NCI-H1105 treated with DMSO at 0.1 percent for 48 hours (cell line): ENCODE measurements around the gene BPIFB2.
"Not testable (repeated sequence)": the region's sequence is repeated elsewhere in the genome, so short reads cannot be mapped to it uniquely, and the experiment has no call there.

ENCODE experiments used
- DNase-seq: peaks from one replicate; lab custom pipeline; 2025; lab: John Stamatoyannopoulos, UW

The BPIFB2 gene

GRCh38 chr20:33042983-33043730 is 35.7 kb downstream of the BPIFB2 start:
- no peak for DNase-seq

DNA sequence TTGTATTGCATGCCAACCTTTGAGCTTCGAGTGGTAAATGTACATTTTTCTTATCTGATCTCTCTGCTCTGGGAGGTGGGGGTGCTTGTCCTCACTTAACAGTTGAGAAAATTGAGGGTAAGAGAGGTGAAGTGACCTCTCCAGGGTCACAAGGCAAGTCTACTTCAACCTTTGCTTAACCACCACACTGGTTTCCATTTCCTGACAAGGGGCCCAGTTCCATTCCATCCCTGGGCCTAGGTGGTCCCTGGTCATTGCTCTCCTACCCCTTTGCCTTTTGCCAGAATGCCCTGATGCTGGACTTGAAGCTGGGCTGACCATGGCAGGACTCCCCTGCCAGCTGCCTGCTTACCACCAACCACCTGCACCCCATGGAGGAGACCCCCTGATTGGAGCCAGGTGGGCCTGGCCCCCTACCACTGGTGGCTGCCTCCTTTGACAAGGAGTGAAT is 36.3 kb downstream of the BPIFB2 start:
- DNase-seq = no peak

- DNase-seq = not testable (repeated sequence)
Measured at GRCh38 chr20:33045129-33045721, 37.7 kb downstream of the BPIFB2 start.

DNA sequence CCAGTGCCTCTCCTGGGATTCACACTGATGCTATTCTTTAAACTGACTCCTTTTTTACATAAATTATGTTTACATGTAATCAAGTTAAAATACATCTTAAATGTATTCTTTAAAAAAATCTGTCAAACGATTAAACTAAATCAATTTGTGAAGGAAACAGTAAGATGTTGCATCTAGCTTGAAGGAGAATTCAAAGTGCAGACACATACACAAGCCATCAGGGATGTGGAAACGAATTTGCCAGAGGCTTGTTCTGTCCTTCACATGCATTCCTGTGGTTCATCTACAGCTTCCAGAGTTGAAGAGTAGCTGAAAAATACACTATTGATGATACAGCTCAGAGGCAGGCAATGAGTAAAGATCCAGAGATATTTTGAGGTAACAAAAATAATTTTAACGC is 38.9 kb downstream of the BPIFB2 start:
- DNase-seq = no peak

DNA sequence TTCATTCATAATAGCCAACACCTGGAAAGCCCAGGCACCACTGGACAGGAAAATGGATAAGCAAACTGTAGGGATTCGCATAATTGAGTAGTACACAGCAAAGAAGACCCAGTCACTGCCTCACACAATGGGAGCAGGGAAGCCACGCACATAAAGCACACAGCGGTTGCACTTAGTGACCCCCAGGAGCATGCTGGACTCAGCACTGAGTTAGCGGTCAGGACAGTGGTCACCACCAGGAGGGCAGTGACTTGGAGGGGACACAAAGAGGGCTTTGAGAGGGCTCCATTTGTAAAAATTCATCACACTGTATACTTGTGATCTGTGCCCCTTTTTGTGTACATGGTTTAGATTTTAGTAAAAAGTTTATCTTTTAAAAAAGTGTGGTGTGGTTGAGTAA is 43.8 kb downstream of the BPIFB2 start:
- DNase-seq = no peak

DNA sequence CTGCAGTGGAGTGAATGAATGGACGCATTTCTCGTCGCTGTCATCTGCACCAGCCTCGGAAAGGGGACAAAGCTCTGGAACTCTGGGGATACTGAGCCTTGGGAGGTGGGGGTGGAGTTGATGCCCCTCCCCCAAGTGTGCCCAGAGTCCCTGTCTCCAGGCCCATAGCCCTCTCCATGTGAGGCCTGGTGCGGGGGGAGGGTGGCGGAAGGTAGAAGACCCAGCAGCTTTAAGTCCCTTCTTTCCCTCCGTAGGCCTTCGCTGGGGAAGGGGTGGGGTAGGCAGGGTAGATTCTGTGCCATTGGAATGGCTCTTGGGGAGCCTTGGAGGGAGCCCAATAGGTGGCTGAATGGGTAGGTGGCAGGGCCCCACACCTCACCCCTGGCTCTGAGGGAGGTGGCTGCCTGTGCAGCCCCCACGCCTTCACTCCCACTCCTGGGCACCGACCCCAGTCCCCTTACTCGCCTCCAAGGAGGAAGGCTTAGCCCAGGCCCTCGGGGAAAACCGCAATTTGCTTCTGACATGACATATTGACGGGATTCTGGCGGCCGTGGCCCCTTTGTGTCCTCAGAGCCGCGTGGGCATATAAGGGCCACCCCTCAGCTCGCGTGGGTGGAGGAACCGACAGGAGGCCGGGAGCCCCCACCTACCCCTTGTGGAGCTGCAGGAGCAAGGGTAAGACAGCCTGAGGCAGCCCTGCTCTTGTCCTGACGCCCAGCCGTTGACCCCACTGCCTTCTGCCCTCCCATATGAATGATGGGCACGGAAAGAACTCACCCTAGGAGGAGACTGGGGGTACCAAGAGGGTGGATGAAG is 46.0 kb downstream of the BPIFB2 start, which contains the start of gene BPIFB3:
BPIFB3 (plus strand) TSS at position 613 of the 816 bp plus-strand sequence. CDS start 1,533 bp downstream, outside the sequence.
- no peak for DNase-seq

- no peak for DNase-seq
Measured at GRCh38 chr20:33054381-33054780, 46.9 kb downstream of the BPIFB2 start.

DNA sequence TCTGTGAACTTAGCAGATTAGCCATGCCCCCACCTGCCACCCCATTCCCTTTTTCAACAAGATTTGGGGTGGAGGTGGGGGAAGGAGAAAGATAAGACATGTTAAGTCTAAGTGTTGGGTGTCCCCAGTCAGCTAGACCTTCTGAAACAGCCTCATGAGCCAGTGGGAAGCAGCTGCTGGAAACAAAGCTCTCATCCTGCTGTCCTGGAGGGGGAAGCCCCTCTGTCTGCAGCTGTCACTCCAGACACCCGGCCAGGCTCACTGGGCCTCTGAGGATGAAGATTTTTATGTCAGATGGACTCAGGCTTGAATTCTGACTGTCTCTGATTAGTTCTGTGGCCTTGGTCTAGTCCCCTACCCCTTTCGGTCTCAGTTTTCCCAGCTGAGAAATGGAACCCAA is 47.3 kb downstream of the BPIFB2 start:
- DNase-seq = no peak

GRCh38 chr20:33059136-33059535 is 51.6 kb downstream of the BPIFB2 start:
- no peak for DNase-seq

DNA sequence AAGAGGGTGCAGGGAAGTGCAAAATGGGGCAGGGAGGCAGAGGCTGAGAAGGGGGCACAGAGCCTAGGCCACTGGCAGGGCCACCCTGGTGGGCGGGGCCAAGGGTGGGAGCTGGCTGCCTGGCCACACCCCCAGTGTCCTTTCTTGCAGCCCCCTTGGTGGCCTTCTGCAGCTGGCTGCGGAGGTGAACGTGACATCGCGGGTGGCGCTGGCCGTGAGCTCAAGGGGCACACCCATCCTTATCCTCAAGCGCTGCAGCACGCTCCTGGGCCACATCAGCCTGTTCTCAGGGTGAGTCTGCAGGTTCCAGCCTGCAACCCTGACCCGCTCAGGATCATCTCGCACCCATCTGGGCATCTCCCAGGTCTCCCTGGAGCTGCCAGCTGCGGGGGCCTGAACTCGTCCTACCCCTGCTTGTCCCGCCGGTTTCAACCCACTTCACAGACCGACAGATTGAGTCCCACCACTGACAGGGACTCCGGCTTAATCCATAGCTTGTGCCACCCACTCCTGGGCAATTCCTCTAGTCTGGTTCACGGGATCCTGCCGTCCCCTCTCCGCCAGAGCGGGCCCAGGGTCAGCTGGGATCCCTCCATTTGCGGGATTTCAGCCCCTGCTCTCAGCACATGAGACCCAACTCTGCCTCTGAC is 52.4 kb downstream of the BPIFB2 start:
- DNase-seq = no peak

DNA sequence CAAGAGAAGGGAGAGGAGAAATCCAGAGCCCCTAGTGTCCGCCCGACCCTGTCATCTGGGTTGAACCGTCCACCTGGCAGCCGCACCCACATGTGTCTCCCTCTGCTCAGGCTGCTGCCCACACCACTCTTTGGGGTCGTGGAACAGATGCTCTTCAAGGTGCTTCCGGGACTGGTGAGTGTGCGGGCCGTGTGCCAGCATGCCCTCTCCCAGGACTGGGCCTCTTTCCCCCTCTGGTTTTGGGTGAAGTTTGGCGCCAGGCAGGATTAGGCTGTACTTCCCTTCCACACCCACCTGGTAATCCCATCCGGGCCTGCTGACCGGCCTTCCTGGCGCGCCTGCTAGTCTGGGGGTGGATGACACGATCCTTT is 54.1 kb downstream of the BPIFB2 start:
- DNase-seq = no peak

DNA sequence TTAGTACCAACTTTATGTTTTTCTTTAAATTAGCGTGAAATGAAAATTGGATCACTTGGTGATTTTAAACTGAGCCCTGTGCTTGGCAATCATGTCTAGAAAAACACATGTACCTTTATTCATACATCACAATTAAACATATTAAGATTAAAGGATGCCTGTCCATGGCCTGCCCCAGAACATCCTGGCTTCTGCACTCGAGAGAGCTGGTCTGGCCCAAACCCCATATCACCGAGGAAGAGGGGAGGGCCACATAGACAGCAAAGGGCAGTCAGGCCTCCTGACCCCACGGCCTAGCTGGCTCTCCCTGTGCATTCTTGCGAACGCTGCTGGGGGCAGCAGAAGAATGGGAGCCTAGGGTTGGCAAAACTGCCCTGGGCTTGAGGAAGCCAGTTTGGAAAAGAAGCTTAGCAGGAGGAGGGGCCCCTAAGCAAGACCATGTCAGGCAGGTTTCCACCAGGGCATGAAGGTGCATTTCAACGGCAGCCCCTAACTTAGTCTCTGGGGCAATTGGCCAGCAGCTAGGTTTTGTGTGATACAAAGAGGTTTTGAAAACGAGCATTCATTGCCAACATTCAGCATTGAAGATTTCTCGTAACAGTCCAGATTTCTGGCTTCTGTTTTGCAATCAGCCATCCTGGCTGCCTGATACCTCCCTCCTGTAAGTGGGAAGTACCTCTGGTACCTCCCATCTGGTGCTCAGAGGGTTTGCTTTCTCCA is 54.8 kb downstream of the BPIFB2 start:
- DNase-seq = no peak

DNA sequence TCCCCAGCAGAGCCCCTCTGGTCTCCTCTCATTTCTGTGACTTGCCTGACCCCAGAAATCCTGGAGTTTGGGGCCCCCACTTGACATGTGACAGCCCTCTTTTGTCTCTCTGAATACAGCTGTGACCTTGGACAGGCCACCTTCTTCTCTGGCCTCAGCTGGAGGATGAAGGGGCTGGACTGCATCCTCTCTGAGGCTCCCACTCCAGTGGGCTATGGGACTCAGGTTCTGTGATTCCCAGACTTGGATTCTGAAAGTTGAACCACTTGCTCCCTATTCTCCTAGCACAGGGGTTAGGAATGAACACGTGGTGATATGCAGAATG is 55.3 kb downstream of the BPIFB2 start:
- no peak for DNase-seq

- DNase-seq = no peak
Measured at GRCh38 chr20:33063271-33063670, 55.8 kb downstream of the BPIFB2 start.

DNA sequence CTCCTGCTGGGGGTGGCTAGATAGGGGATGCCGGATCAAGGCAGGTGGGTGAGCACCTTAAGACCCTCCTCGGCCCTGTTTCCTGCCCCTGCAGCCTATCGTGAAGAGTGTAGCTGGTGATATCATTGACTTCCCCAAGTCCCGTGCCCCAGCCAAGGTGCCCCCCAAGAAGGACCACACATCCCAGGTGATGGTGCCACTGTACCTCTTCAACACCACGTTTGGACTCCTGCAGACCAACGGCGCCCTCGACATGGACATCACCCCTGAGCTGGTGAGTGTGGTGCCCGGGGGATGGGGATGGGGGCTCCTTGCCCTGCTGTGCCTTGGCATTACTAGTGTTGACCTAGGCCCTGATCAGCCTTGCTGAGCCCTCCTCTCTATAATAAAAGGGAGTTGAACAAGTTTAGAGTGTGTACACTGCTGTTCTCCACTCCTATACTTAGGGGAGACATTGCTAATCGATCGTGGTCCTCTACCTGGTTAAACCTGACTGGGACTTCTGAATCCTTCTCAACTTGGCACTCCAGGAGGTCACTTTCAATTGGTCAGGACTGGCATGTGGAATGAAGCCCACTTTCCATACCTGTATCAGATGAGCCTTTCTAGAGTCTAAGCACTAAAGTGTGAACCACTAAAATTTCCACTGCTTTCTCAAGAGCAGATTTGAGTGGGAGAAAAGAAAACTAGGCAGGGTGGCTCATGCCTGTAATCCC is 57.2 kb downstream of the BPIFB2 start:
- DNase-seq = no peak

DNA sequence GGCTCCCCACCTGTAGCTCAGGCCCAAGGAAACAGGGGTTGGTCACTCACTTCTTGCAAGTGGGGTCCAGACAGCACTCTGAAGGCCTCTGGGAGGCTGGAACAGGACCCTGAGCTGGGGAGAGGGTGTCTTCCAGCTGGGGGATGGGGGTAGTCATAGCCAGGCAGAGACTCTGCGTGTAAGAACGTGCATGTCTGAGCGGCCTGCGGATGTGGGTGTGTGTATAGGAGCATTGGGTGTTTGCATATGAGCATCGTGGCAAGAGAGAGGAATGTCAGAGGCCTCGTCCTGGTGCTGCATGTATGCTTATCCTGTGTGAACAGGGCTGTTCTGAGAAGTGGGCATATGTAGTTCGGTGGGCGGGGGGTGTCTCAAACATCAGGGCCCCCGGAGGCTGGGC is 58.3 kb downstream of the BPIFB2 start:
- no peak for DNase-seq

DNA sequence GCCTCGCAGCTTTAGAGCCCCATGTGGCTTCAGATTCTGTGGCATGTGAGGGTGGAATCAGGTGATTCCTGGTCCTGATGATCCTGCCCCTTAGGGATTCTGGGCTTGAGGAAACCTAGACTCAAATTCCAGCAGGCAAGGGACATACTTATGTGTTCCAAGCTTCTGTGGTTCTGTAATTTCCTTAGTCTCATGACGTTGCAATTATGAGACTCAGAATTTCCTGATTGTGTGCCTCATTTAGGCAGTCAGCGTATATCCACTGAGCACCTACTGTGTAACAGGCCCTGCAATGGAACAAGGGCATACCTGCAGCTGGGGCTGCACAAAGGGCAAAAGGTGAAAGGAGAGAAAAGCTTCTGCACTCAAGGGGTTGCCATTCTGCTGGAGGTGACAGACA is 60.3 kb downstream of the BPIFB2 start:
- no peak for DNase-seq

DNA sequence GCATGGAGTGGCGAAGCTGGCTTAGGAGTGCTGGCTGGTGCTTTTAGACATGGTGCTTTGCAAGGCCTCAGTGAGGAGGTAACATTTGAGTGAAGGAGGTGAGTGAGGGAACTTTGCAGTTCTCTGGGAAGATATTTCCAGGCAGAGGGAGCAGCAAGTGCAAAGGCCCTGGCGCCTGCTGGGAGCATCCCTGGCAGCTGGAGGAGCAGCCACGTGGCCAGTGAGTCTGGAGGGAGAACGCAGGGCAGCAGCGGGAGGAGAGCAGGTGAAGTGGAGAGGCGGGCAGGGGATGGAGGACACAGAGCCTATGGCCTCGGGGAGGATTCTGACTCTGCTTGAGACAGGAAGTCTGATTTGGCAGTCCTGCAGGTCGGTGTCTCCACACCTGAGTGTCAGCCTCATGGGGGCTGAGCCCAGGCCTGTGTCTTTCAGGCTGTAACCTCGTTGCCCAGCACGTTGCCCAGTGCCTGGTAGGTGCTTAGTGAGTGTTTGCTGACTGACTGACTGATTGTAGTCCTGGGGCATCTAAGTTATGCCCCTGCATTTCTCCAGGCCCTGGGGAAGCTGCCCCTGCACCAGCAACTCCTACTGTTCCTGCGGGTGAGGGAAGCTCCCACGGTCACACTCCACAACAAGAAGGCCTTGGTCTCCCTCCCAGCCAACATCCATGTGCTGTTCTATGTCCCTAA is 60.9 kb downstream of the BPIFB2 start:
- DNase-seq = no peak

DNA sequence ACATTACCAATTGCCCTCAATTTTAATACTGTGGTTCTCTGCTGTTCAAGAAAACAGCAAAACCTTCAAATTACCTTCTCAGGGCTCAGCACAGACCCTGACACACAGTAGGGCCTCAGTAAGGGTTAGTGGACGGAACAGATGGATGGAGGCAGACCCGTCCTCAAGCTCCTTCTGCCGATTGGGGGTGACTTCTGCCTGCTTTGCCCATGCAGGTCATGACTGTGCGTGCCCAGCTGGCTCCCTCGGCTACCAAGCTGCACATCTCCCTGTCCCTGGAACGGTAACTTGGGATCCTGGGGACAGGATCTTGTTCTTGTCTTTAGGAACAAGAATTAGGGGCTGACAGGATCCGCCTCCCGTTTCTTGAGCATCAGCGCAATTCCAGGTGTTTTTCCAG is 62.2 kb downstream of the BPIFB2 start:
- no peak for DNase-seq
